GM21825 (cell line): ENCODE results near the gene METTL15.
"Not testable (repeated sequence)": the region's sequence is repeated elsewhere in the genome, so short reads cannot be mapped to it uniquely, and the experiment has no call there.

Experiments used
- ATAC-seq: cut with Tn5 transposase; IDR thresholded peaks from one replicate; pipeline ENCODE4 v1.9.1; 2021; ENCODE audit warnings: mild to moderate bottlenecking, moderate library complexity; ENCODE audit not compliant: unreplicated experiment

The METTL15 gene

GRCh38 chr11:28284196-28284595, 176.0 kb downstream of the METTL15 start:
- ATAC-seq, result no peak

GRCh38 chr11:28289444-28289843, 181.3 kb downstream of the METTL15 start:
- no peak for ATAC-seq

GRCh38 chr11:28290995-28291394, 182.8 kb downstream of the METTL15 start:
- ATAC-seq, result not testable (repeated sequence)

- peak; percentile 100 for ATAC-seq
Measured at GRCh38 chr11:28296426-28296825, 188.2 kb downstream of the METTL15 start.

- ATAC-seq, result no peak
Measured at GRCh38 chr11:28298209-28298608, 190.0 kb downstream of the METTL15 start.

- ATAC-seq, result no peak
Measured at GRCh38 chr11:28303477-28304191, 195.4 kb downstream of the METTL15 start.

GRCh38 chr11:28315440-28315839, 207.3 kb downstream of the METTL15 start:
- no peak for ATAC-seq

- ATAC-seq, result no peak
Measured at GRCh38 chr11:28318871-28319270, 210.7 kb downstream of the METTL15 start.

- no peak for ATAC-seq
Measured at GRCh38 chr11:28323621-28324020, 215.4 kb downstream of the METTL15 start.

- not testable (repeated sequence) for ATAC-seq
Measured at GRCh38 chr11:28332393-28332792, 224.2 kb downstream of the METTL15 start.

- ATAC-seq, result no peak
Measured at GRCh38 chr11:28337701-28338100, 229.5 kb downstream of the METTL15 start.

GRCh38 chr11:28338371-28338770, 230.2 kb downstream of the METTL15 start:
- ATAC-seq, result no peak

GRCh38 chr11:28339488-28339887, 231.3 kb downstream of the METTL15 start:
- no peak for ATAC-seq

- ATAC-seq, result no peak
Measured at GRCh38 chr11:28342716-28343115, 234.5 kb downstream of the METTL15 start.

- ATAC-seq, result no peak
Measured at GRCh38 chr11:28343304-28344233, 235.4 kb downstream of the METTL15 start.

GRCh38 chr11:28346209-28346608, 238.0 kb downstream of the METTL15 start:
- ATAC-seq, result no peak

- no peak for ATAC-seq
Measured at GRCh38 chr11:28346721-28347120, 238.5 kb downstream of the METTL15 start.

- no peak for ATAC-seq
Measured at GRCh38 chr11:28347371-28347770, 239.2 kb downstream of the METTL15 start.

GRCh38 chr11:28350216-28350615, 242.0 kb downstream of the METTL15 start:
- no peak for ATAC-seq

GRCh38 chr11:28353991-28354390, 245.8 kb downstream of the METTL15 start:
- ATAC-seq, result no peak

GRCh38 chr11:28366549-28367346, 258.6 kb downstream of the METTL15 start:
- no peak for ATAC-seq
